ENCODE data around the gene GABRG3. TPM values are rescaled to one million over a fixed set of nuclear protein-coding genes. Genes with fewer than 3 reads are reported as not detected.

Gene GABRG3
- total and polyA plus RNA-seq, 2 donors (not counting 3 experiments of a cell fraction or from before 2014, with no cell fraction given): not detected

GRCh38 chr15:26926081-26926480 is 44.9 kb upstream of the GABRG3 start:
- no peaks in the 10 kb centered on the region for H4K20me1 ChIP-seq (replicated peaks; ENCODE audit: control insufficient read depth, extremely low read depth, insufficient read depth, low read length)
- POLR2A ChIA-PET: no interaction called here
- H3K27ac ChIP-seq (ENCODE audit: insufficient read depth, low read depth, low read length): no peak overlapping the region
- no peak overlapping the region for H3K4me2 ChIP-seq (ENCODE audit: insufficient read depth, low read length)
- CTCF ChIA-PET: no interaction called here
- no peaks in the 10 kb centered on the region for H3K9me1 ChIP-seq (replicated peaks; ENCODE audit: control insufficient read depth, extremely low read depth, insufficient read depth, low read length)
- H3K4me1 ChIP-seq (ENCODE audit: control insufficient read depth, extremely low read depth, insufficient read depth, low read length): no peaks in the 10 kb centered on the region
- no peaks in the 10 kb centered on the region for H3K36me3 ChIP-seq (ENCODE audit: control insufficient read depth in 2 of 2, extremely low read depth in 1 of 2, insufficient read depth in 2 of 2, low read length in 2 of 2)
- no peak overlapping the region for H2AFZ ChIP-seq (ENCODE audit: low read depth, low read length)
- H3K9me3 ChIP-seq (replicated peaks; ENCODE audit: control insufficient read depth, insufficient read depth, low read length): no peaks in the 10 kb centered on the region
- H3K9ac ChIP-seq (replicated peaks; ENCODE audit: extremely low read depth, insufficient read depth, low read length): no peak overlapping the region
- H3K79me2 ChIP-seq (ENCODE audit: control insufficient read depth, insufficient read depth, low read length): no peaks in the 10 kb centered on the region
- intact Hi-C loops (cut with micrococcal nuclease) (no loop called here), dilution Hi-C loops (cut with MboI; ENCODE audit: extremely low pct_ligation_motif_present, low sequenced_read_pairs) (no loop called here)
- FAIRE-seq (no peak), DNase-seq (ENCODE audit: low read depth, low spot score) (no peak)
- H3K27me3 ChIP-seq (ENCODE audit: control insufficient read depth in 2 of 2, insufficient read depth in 2 of 2, low read length in 2 of 2): no peaks in the 10 kb centered on the region
- TF ChIP-seq GATA2 (IDR thresholded peaks at IDR 0.05; ENCODE audit: insufficient read depth, insufficient read length, low read depth, low read length) (no peak), JUN (IDR thresholded peaks at IDR 0.05; ENCODE audit: borderline replicate concordance, insufficient read depth, insufficient read length, low read depth) (no peak), EZH2 (IDR thresholded peaks at IDR 0.05; ENCODE audit: borderline replicate concordance, low read depth, low read length, severe bottlenecking) (no peak), MAX (IDR thresholded peaks at IDR 0.05; ENCODE audit: insufficient read depth, insufficient read length) (no peak)
- no TSS peak for BruUV-seq (replicated peaks)
- no peak overlapping the region for H3K4me3 ChIP-seq (replicated peaks in 1 of 3; ENCODE audit: insufficient read depth in 1 of 3, low read depth in 1 of 3, low read length in 3 of 3)

GRCh38 chr15:26928051-26928450 is 42.9 kb upstream of the GABRG3 start:
- dilution Hi-C loops (cut with MboI; ENCODE audit: extremely low pct_ligation_motif_present, low sequenced_read_pairs): no loop called here
- no peaks in the 10 kb centered on the region for H3K79me2 ChIP-seq (ENCODE audit: control insufficient read depth, insufficient read depth, low read length)
- no peak for DNase-seq (ENCODE audit: low read depth, low spot score)
- TF ChIP-seq POLR2AphosphoS5 (IDR thresholded peaks at IDR 0.05; ENCODE audit: insufficient read depth, low read depth, low read length): no peak
- H3K9me3 ChIP-seq (replicated peaks; ENCODE audit: control insufficient read depth, insufficient read depth, low read length): no peaks in the 10 kb centered on the region
- no peak overlapping the region for H2AFZ ChIP-seq (ENCODE audit: low read depth, low read length)
- H3K4me3 ChIP-seq (replicated peaks in 1 of 3; ENCODE audit: insufficient read depth in 1 of 3, low read depth in 1 of 3, low read length in 3 of 3): no peak overlapping the region
- intact Hi-C loops (cut with micrococcal nuclease): no loop called here
- no peak overlapping the region for H3K27ac ChIP-seq (ENCODE audit: insufficient read depth, low read depth, low read length)
- no TSS peak for BruUV-seq (replicated peaks)
- CTCF ChIA-PET: no interaction called here
- H3K36me3 ChIP-seq (ENCODE audit: control insufficient read depth in 2 of 2, extremely low read depth in 1 of 2, insufficient read depth in 2 of 2, low read length in 2 of 2): no peaks in the 10 kb centered on the region
- no peaks in the 10 kb centered on the region for H3K9me1 ChIP-seq (replicated peaks; ENCODE audit: control insufficient read depth, extremely low read depth, insufficient read depth, low read length)
- H3K9ac ChIP-seq (replicated peaks; ENCODE audit: extremely low read depth, insufficient read depth, low read length): no peak overlapping the region
- H3K4me1 ChIP-seq (ENCODE audit: control insufficient read depth, extremely low read depth, insufficient read depth, low read length): no peaks in the 10 kb centered on the region
- FAIRE-seq: no peak
- H3K4me2 ChIP-seq (ENCODE audit: insufficient read depth, low read length): no peak overlapping the region
- no peaks in the 10 kb centered on the region for H3K27me3 ChIP-seq (ENCODE audit: control insufficient read depth in 2 of 2, insufficient read depth in 2 of 2, low read length in 2 of 2)
- POLR2A ChIA-PET: no interaction called here
- no peaks in the 10 kb centered on the region for H4K20me1 ChIP-seq (replicated peaks; ENCODE audit: control insufficient read depth, extremely low read depth, insufficient read depth, low read length)

All from endothelial cell of umbilical vein (primary cell).